ENCODE data around the gene NR2C1.

The NR2C1 gene

GRCh38 chr12:94979941-94980340, 93.5 kb downstream of the NR2C1 start:
- Mint-ChIP-seq H3K36me3 (ENCODE audit: low read depth) (peaks cover 12% of the 10 kb centered on the region), H3K9me3 (no peaks in the 10 kb centered on the region), H3K27ac (no peak overlapping the region), H3K4me3 (no peak overlapping the region), H3K27me3 (no peaks in the 10 kb centered on the region), H3K4me1 (peaks cover 37% of the 10 kb centered on the region)
- ATAC-seq = no peak
- no peak for DNase-seq

- ATAC-seq = no peak
- Mint-ChIP-seq H3K4me3 (no peak overlapping the region), H3K9me3 (no peaks in the 10 kb centered on the region), H3K4me1 (peaks cover 26% of the 10 kb centered on the region), H3K27ac (no peak overlapping the region), H3K27me3 (no peaks in the 10 kb centered on the region), H3K36me3 (ENCODE audit: low read depth) (peaks cover 11% of the 10 kb centered on the region)
- DNase-seq = no peak
Measured at GRCh38 chr12:94977766-94978468, 95.5 kb downstream of the NR2C1 start.

- DNase-seq (no peak), ATAC-seq (no peak)
- H3K9me3 Mint-ChIP-seq = no peaks in the 10 kb centered on the region
- no peaks in the 10 kb centered on the region for H3K27me3 Mint-ChIP-seq
- no peak overlapping the region for H3K27ac Mint-ChIP-seq
- H3K4me1 Mint-ChIP-seq = peaks cover 8% of the 10 kb centered on the region
- no peak overlapping the region for H3K4me3 Mint-ChIP-seq
- H3K36me3 Mint-ChIP-seq (ENCODE audit: low read depth) = peaks cover 22% of the 10 kb centered on the region
Measured at GRCh38 chr12:94973221-94973620, 100.2 kb downstream of the NR2C1 start.

GRCh38 chr12:94972795-94973194, 100.6 kb downstream of the NR2C1 start:
- Mint-ChIP-seq H3K36me3 (ENCODE audit: low read depth) (peaks cover 22% of the 10 kb centered on the region), H3K27ac (no peak overlapping the region)

GRCh38 chr12:94971923-94972322, 101.5 kb downstream of the NR2C1 start:
- peaks cover 3% of the 10 kb centered on the region for H3K4me1 Mint-ChIP-seq
- ATAC-seq (no peak), DNase-seq (no peak)
- H3K9me3 Mint-ChIP-seq = no peaks in the 10 kb centered on the region
- H3K36me3 Mint-ChIP-seq (ENCODE audit: low read depth) = peaks cover 22% of the 10 kb centered on the region
- H3K27ac Mint-ChIP-seq = no peak overlapping the region
- no peak overlapping the region for H3K4me3 Mint-ChIP-seq
- no peaks in the 10 kb centered on the region for H3K27me3 Mint-ChIP-seq

More at GRCh38 chr12:94972795-94973194, 100.6 kb downstream of the NR2C1 start:
- Mint-ChIP-seq H3K27me3 (no peaks in the 10 kb centered on the region), H3K9me3 (no peaks in the 10 kb centered on the region), H3K4me1 (peaks cover 4% of the 10 kb centered on the region), H3K4me3 (no peak overlapping the region)
- DNase-seq (no peak), ATAC-seq (no peak)

GRCh38 chr12:94970560-94970959, 102.9 kb downstream of the NR2C1 start:
- Mint-ChIP-seq H3K4me3 (no peak overlapping the region), H3K36me3 (ENCODE audit: low read depth) (peaks cover 22% of the 10 kb centered on the region), H3K4me1 (peaks cover 3% of the 10 kb centered on the region), H3K27ac (no peak overlapping the region), H3K27me3 (no peaks in the 10 kb centered on the region), H3K9me3 (no peaks in the 10 kb centered on the region)
- DNase-seq (no peak), ATAC-seq (no peak)

All from activated naive CD8-positive, alpha-beta T cell treated with anti-CD3 and anti-CD28 coated beads, Interleukin-2, amount 50 U/mL, for 24 hours (primary cell).